Smooth muscle cell of bladder (primary cell): Measurements from ENCODE around the gene PXMP4. TPM values are rescaled to one million over a fixed set of nuclear protein-coding genes. Genes with fewer than 3 reads are reported as not detected.

Experiments
- total RNA-seq: library from RNA; depleted of rRNA; stranded (reverse); fragments of >200 nt; gene quantifications from 2 replicates; pipeline ENCODE4 v1.2.3, GENCODE V29; 2014

The PXMP4 gene
- 5.4 and 5.7 TPM in 2 replicates for total RNA-seq

GRCh38 chr20:33719989-33720709 is at the start of gene PXMP4:
TSS of gene PXMP4 (minus strand) at chr20:33720310. CDS start at chr20:33720207, 103 bp downstream.

GRCh38 chr20:33731693-33732165 is 11.6 kb upstream of the PXMP4 start, which contains the start of gene ZNF341:
TSS of gene ZNF341 (plus strand) at chr20:33731996. CDS start at chr20:33732022, 26 bp downstream.

GRCh38 chr20:33686100-33686983 is 33.8 kb downstream of the PXMP4 start, which contains the start of gene E2F1:
TSS of gene E2F1 (minus strand) at chr20:33686385. CDS start at chr20:33686264, 121 bp downstream.

GRCh38 chr20:33674294-33675135 is 45.6 kb downstream of the PXMP4 start, which contains the start of gene NECAB3:
TSS of gene NECAB3 (minus strand) at chr20:33674428. CDS start at chr20:33674352, 76 bp downstream.

GRCh38 chr20:33666293-33667244 is 53.5 kb downstream of the PXMP4 start, which contains the start of gene ACTL10:
TSS of gene ACTL10 (plus strand) at chr20:33666943. CDS start at chr20:33667498, 555 bp downstream.

GRCh38 chr20:33662172-33662571 is 57.9 kb downstream of the PXMP4 start, which contains the start of gene C20orf144:
TSS of gene C20orf144 (plus strand) at chr20:33662327. CDS start at chr20:33662346, 19 bp downstream.

Other genes starting within 250 kb of the PXMP4 start
- 3.7 and 5.0 TPM in 2 replicates for gene CBFA2T2, start 230.2 kb downstream of the PXMP4 start, total RNA-seq
- 0.09 and 0.14 TPM in 2 replicates for gene C20orf144, start 58.0 kb downstream of the PXMP4 start, total RNA-seq
- gene ACTL10, start 53.4 kb downstream of the PXMP4 start, total RNA-seq = 1.3 and 1.9 TPM in 2 replicates
- gene NECAB3, start 45.9 kb downstream of the PXMP4 start, total RNA-seq = 24.0 and 33.2 TPM in 2 replicates
- 1.00 and 1.5 TPM in 2 replicates for gene E2F1, start 33.9 kb downstream of the PXMP4 start, total RNA-seq
- gene ZNF341, start 11.7 kb upstream of the PXMP4 start, total RNA-seq = 0.85 and 1.1 TPM in 2 replicates
- gene CHMP4B, start 91.0 kb upstream of the PXMP4 start, total RNA-seq = 28.4 and 51.2 TPM in 2 replicates